GM12892 (cell line): ENCODE results near the gene CEP83.

Experiments
- POLR2A ChIP-seq: IDR thresholded peaks from 2 replicates; pipeline ENCODE4 v1.6.1; 2011; ENCODE audit warnings: low read depth, low read length, control low read depth
- POLR2AphosphoS5 ChIP-seq: IDR thresholded peaks from 2 replicates; pipeline ENCODE4 v1.6.1; 2011; ENCODE audit warnings: low read depth, low read length, control low read depth
- TAF1 ChIP-seq: IDR thresholded peaks from 2 replicates; pipeline ENCODE4 v1.6.1; 2011; ENCODE audit warnings: low read depth, mild to moderate bottlenecking, control low read depth, low read length, borderline replicate concordance

GRCh38 chr12:94416613-94417012, 43.1 kb downstream of the CEP83 start:
- no peak for TF ChIP-seq POLR2AphosphoS5
- TF ChIP-seq POLR2A = no peak
- TF ChIP-seq TAF1 = no peak
